GM12892 (cell line): ENCODE results near the gene FCN1.

Source experiments
- POLR2A ChIP-seq: IDR thresholded peaks from 2 replicates; pipeline ENCODE4 v1.6.1; 2011; ENCODE audit warnings: low read depth, low read length, control low read depth
- POLR2AphosphoS5 ChIP-seq: IDR thresholded peaks from 2 replicates; pipeline ENCODE4 v1.6.1; 2011; ENCODE audit warnings: low read depth, low read length, control low read depth
- TAF1 ChIP-seq: IDR thresholded peaks from 2 replicates; pipeline ENCODE4 v1.6.1; 2011; ENCODE audit warnings: low read depth, mild to moderate bottlenecking, control low read depth, low read length, borderline replicate concordance

DNA sequence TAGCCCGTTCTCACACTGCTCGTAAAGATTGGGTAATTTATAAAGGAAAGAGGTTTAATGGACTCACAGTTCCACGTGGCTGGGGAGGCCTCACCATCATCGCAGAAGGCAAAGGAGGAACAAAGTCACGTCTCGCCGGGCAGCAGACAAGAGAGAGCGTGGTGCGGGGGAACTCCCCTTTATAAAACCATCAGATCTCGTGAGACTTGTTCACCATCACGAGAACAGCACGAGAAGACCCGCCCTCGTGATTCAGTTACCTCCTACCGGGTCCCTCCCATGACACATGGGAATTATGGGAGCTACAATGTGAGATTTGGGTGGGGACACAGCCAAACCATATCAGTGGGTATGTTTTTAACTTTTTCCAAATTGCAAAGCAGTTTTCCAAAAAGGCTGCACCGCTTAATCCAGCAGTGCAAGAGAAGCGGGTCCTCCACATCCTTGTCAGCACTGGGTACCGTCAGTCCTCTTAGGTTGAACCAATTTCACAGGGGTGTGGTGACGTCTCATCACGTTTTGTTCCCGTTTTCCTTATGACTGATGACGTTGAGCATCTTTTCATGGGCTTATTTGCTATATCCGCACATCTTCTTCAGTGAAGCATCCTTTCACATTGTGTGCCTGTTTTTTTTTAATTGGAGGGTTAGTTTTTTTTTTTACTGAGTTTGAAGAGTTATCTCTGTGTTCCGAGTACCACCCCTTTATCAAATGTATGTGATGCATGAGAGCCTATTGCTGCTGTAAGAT, 45.1 kb downstream of the FCN1 start:
- TF ChIP-seq POLR2A = no peak
- no peak for TF ChIP-seq POLR2AphosphoS5
- TF ChIP-seq TAF1 = no peak
